ENCODE measurements around the gene LYZL6.

DNA sequence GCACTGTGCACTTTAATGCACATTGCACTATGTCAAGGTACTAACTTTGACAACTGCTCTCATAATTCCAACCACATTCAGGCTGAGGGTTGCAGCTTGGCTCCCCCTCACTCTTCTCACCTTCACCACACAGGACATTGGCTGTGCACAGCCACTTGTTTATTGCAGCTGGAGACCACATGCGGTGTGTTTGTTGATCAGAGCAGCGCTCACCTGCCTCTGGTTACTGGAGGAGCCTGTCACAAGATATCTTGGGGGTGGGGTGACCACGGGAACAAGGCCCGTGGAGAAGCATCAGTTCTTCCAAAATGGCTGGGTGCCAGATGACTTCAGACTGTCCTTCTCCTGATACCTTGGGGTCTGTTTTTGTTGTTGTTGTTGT lies 52.7 kb downstream of the LYZL6 start:
- TF ChIP-seq EP300 (IDR thresholded peaks at IDR 0.05) = no peak
- TF ChIP-seq, protein P1, sequence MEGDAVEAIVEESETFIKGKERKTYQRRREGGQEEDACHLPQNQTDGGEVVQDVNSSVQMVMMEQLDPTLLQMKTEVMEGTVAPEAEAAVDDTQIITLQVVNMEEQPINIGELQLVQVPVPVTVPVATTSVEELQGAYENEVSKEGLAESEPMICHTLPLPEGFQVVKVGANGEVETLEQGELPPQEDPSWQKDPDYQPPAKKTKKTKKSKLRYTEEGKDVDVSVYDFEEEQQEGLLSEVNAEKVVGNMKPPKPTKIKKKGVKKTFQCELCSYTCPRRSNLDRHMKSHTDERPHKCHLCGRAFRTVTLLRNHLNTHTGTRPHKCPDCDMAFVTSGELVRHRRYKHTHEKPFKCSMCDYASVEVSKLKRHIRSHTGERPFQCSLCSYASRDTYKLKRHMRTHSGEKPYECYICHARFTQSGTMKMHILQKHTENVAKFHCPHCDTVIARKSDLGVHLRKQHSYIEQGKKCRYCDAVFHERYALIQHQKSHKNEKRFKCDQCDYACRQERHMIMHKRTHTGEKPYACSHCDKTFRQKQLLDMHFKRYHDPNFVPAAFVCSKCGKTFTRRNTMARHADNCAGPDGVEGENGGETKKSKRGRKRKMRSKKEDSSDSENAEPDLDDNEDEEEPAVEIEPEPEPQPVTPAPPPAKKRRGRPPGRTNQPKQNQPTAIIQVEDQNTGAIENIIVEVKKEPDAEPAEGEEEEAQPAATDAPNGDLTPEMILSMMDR (IDR thresholded peaks at IDR 0.05) = no peak
